HG02938 (cell line): ENCODE results near the gene LOX.

Source experiments
- ATAC-seq: cut with Tn5 transposase; IDR thresholded peaks from one replicate; pipeline ENCODE4 v1.9.1; 2021; ENCODE audit warnings: mild to moderate bottlenecking, moderate library complexity; ENCODE audit not compliant: unreplicated experiment

LOX gene

GRCh38 chr5:122078116-122079110 is at the start of gene LOX:
Gene LOX, minus strand, starts transcription at chr5:122078259. Its CDS starts 274 bp downstream, at chr5:122077985.
- ATAC-seq: no peak

GRCh38 chr5:122126756-122127321 is 48.8 kb upstream of the LOX start:
- ATAC-seq: no peak

GRCh38 chr5:122126177-122126755 is 48.2 kb upstream of the LOX start:
- ATAC-seq: no peak

GRCh38 chr5:122124766-122125165 is 46.7 kb upstream of the LOX start:
- no peak for ATAC-seq

- ATAC-seq: no peak
Measured at GRCh38 chr5:122121479-122122465, 43.7 kb upstream of the LOX start.

- ATAC-seq: no peak
Measured at GRCh38 chr5:122120957-122121356, 42.9 kb upstream of the LOX start.

GRCh38 chr5:122120493-122120892 is 42.4 kb upstream of the LOX start:
- ATAC-seq: no peak

- ATAC-seq: no peak
Measured at GRCh38 chr5:122119205-122119604, 41.1 kb upstream of the LOX start.

GRCh38 chr5:122118356-122118948 is 40.4 kb upstream of the LOX start:
- no peak for ATAC-seq

- ATAC-seq: no peak
Measured at GRCh38 chr5:122114501-122114900, 36.4 kb upstream of the LOX start.

GRCh38 chr5:122112733-122113558 is 34.9 kb upstream of the LOX start:
- no peak for ATAC-seq

GRCh38 chr5:122112063-122112462 is 34.0 kb upstream of the LOX start:
- ATAC-seq: no peak

GRCh38 chr5:122111460-122111859 is 33.4 kb upstream of the LOX start:
- ATAC-seq: no peak

- ATAC-seq: no peak
Measured at GRCh38 chr5:122110987-122111386, 32.9 kb upstream of the LOX start.

- ATAC-seq: no peak
Measured at GRCh38 chr5:122107016-122107415, 29.0 kb upstream of the LOX start.

- no peak for ATAC-seq
Measured at GRCh38 chr5:122105909-122106308, 27.9 kb upstream of the LOX start.

GRCh38 chr5:122102825-122103224 is 24.8 kb upstream of the LOX start:
- ATAC-seq: no peak

- ATAC-seq: peak; percentile 84
Measured at GRCh38 chr5:122101636-122102285, 23.7 kb upstream of the LOX start.
